Activated T-helper 9 cell treated with anti-CD3 and anti-CD28 coated beads, Interleukin-2, amount 50 U/mL, for 16 hours (primary cell): ENCODE results near the gene C20orf141.
"Not testable (repeated sequence)": the region's sequence is repeated elsewhere in the genome, so short reads cannot be mapped to it uniquely, and the experiment has no call there.

ENCODE experiments used
- DNase-seq: peaks from one replicate; pipeline ENCODE4 v3.0.0-alpha.2; 2020; ENCODE audit warnings: low read depth

C20orf141 gene

DNA sequence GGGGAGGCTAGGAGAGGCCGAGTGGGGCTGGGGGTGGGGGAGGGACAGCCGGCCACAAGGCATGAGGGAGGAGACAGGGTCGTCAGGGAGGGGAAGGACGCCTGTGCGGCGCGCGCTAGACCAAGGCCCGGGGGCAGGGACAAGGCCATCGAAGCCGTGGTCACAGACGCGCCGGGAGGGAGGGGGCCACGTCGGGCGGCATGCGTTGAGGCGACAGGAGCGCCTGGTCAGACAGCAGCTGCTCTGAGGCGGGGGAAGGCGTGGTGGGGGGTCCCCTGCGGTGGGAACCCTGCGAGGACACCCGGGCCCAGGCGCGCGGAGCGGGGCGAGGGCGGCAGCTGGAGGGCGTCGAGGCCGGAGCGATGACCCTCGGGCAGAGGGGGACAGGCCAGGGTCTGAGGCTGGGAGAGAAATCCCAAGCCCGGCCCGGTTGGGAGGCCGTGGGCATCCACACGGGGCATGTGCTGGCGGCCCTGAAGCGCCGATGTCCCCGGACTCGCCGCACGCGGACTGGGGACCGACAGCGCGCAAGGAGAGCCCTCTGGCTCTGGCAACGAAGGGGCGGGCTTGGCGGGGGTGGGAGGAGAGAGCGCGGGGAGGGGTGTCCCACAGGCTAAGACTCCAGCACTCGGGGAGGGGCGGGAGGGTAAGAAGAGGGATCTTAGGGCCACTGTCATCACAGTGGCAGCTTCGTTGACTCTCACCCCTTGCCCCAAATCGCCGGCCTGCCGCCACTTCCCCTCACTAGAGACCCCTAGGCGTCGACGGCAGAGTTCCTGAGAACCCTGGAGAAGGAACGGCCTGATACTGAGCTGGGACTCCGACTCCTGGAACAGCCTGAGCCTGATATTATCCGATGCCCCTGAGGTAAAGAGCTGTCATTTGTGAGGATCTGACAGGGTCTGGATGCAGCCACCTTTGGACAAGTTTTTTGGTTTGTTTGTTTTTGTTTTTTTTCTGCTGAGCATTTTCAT is 6.4 kb downstream of the C20orf141 start:
- no peak for DNase-seq

DNA sequence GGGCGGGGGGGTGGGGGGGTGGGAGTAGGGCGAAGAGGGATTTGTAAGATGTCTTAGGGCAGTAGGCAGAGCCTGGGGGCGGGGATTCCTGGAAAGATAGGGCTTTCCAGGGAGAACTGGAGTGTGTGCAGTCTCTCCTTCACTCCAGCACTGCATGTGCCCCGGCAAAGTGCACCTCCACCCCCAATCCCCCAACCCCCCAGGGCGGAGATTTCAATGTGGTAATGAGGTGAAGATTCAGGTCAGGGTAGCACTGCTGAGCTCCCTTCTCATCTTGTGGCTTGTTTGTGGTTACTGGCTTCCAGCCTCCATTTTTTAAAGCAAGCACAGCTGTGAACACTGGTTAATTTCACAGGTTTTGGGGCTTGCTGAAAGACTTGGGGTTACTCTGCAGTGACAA is 7.3 kb downstream of the C20orf141 start:
- no peak for DNase-seq

DNA sequence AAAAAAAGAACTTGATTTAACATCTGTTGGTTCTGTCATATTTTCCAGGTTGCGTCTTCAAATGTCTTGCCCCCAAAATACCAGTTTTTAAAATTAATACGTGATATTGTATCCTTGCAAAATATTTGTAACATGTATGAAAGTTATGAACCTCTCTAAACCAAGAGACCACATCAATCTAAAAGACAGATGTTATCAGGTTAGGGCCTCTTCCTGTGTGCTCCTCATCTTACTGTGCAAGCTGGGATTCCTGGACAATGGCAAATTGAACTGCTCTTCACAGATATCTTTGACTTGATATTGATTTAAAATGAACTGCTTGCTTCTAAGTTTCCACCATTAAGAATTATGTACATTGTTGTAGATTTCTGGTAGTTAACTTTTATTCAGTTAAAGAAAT is 11.0 kb downstream of the C20orf141 start:
- DNase-seq = no peak

DNA sequence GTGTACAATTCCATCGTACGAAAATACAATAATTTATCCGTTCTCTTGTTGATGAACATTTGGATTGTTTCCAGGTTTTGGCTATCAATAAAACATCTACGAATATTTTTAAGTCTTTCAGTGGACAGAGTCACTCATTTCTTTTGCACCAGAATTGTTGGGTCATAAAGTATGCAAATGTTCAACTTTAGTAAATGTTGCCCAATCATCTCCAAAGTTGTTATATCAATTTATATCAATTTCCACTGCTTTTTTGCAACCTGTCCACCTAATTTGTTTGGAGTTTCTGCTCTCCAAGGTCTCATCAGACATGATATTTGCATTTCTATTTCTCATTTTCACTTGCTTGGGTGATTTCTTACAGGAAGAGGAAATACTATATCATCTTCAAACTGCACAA is 11.9 kb downstream of the C20orf141 start:
- no peak for DNase-seq

DNA sequence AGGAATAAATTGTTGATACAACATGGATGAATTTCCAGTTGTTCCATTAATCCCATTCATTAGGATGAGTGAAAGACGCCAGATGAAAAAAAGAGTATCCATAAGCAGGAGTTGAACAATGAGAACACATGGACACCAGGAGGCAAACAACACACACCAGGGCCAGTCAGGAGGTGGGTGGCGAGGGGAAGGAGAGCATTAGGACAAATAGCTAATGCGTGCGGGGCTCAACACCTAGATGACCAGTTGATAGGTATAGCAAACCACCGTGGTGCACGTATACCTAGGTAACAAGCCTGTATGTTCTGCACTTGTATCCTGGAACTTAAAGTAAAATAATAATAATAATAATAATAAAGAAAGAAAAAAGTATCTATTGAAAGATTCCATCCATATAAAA is 14.6 kb downstream of the C20orf141 start:
- no peak for DNase-seq

DNA sequence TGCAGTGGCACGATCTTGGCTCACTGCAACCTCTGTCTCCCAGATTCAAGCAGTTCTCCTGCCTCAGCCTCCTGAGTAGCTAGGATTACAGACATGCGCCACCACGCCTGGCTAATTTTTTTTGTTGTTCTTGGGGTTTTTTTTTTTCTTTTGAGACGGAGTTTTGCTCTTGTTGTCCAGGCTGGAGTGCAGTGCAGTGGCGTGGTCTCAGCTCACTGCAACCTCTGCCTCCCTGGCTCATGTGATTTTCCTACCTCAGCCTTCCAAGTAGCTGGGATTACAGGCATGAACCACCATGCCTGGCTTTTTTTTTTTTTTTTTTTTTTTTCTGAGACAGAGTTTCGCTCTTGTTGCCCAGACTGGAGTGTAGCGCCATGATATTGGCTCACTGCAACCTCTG is 16.4 kb downstream of the C20orf141 start:
- DNase-seq = not testable (repeated sequence)

DNA sequence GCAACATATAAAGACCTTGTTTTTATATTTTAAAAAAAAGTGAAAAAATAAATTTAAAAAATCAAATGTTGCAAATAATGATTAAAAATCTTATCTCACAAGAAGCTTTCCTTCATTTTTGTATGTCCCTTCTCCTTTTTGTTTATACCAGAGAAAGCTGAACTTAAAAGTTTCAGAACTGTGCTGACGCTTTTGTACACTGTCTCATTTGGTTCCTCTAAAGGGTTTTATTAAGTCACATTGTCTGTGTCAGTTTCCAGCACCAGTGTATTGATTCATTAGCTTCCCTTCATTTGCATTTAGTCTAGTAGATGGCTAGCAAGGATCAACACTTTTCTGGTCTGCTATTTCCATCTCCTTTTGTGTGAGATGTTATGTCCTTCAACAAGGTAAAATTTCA is 19.0 kb downstream of the C20orf141 start:
- no peak for DNase-seq

DNA sequence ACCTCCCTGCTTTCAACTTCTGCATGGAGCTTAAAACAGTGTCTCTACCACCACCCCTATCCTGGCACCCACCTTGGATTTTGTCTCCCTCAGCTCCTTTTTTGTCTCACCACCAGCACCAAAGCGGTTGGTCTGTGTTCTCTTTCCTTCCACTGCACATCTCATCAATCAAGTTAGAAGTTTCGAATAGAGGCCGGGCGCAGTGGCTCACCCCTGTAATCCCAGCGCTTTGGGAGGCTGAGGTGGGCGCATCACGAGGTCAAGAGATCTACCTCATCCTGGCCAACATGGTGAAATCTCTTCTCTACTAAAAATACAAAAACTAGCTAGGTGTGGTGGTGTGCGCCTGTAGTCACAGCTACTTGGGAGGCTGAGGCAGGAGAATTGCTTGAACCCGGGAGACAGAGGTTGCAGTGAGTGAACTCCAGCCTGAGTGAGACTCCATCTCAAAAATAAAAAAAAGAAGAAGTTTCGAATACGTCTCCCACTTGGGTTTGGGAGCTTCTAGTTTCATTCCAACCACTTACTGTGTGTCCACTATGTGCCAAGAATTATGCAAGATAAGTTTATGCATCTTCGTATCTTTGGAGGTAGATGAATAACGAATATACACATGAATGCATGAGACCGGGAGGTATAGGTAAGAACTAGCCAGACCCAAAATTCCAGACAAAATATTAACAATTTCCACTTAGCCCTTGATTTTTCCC is 19.8 kb downstream of the C20orf141 start:
- no peak for DNase-seq

DNA sequence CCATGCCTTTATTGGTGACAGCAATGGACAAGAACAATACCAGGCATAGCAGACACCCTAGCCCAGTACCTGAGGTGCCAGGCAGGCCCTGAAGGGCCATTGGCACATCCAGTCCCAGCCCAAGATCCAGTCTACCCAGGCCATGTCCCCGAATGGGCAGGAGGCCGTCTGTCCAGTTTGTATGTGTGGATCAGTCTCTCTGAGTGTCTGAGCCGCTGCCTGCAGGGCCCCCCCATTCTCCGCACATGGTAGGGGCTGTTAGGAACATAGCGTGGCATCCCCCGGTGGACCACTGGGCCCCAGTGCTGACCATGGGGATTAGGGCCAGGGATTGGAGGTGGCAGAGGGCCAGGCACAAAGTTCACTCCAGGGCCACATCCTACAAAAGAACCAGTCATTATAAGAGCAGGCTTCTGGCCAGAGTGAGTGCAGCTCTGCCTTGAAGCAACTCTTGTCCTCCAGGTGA is 20.6 kb downstream of the C20orf141 start:
- no peak for DNase-seq

DNA sequence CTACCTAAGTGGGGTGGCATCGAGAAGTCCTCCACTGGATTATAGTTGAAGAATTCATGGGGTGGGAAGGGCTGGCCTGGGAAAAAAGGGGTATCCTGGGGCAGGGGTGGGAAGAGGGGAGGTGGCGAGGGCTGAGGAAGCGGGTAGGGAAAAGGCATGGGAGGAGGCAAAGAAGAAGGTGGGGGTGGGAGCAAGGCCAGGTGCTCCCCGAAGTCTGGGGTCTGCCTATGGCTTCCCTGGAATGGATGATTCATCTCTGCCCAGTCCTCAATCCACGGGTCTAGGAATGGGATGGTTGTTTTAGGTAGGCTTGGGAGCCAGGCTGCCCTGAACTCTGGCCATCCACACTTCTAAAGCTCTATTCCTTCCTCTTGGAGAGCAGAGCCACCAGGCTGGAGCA is 21.2 kb downstream of the C20orf141 start:
- DNase-seq = no peak

DNA sequence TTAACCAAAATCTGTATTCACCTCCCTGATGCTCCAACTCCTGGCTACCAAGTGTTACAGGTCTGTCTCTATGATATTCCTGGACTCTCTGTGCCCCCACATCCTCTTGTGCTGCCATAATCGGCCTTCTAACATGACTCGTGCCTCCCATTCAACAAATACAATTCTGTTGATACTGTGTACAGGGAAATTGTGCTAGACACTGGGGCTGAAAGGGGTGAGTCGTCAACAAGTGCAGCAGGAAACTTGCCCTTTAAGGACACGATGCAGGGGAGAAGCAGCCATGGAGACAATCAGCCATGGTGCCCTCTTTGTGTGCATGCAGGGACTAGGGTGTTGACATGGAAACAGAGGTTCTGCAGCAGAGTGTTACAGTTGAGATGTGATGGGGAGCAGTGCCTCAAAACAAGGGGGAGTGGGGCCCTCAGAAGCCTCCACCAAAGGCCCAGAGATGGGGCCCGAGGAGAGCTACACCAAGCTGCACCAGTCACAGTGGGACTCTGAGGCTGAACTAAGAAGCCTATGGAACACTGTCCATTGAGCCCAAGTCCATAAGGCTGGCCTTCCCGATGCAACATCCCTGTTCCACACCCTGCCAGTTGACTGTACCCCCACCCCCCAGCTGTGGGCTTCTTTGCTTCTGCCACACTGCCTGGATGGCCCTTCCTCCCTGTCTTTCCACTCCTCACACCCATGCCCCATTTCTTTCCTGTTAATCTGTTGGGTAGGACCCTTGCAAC is 22.6 kb downstream of the C20orf141 start:
- no peak for DNase-seq

DNA sequence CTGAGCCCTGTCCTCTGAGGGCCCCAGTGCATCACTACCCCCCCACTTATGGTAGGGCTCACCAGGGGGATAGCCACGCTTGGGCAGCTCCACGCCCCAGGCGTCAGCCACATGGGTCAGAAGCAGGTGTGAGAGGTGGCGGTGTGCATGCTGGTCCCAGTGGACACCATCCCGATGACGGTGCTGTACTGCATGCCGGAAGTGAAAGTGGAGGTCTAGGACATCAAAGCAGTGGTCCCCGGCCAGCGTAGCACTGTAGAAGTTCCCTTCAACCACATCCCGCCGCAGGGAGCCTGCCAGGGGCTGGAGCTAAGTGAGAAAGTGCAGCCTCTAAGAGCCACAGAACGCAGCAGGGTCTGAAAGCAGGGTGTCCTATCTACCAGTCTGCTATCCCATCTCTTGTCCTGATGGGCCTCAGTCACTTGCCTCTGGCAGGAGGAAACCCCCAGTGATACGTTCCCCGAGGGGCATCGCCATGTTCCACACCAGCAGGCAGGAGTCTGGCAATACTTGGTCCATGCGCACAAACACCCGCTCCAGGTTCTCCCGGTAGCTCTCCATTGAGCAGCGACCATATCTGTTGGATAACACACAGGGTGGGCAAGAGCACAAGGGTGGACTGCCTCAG is 23.5 kb downstream of the C20orf141 start:
- DNase-seq = no peak

DNA sequence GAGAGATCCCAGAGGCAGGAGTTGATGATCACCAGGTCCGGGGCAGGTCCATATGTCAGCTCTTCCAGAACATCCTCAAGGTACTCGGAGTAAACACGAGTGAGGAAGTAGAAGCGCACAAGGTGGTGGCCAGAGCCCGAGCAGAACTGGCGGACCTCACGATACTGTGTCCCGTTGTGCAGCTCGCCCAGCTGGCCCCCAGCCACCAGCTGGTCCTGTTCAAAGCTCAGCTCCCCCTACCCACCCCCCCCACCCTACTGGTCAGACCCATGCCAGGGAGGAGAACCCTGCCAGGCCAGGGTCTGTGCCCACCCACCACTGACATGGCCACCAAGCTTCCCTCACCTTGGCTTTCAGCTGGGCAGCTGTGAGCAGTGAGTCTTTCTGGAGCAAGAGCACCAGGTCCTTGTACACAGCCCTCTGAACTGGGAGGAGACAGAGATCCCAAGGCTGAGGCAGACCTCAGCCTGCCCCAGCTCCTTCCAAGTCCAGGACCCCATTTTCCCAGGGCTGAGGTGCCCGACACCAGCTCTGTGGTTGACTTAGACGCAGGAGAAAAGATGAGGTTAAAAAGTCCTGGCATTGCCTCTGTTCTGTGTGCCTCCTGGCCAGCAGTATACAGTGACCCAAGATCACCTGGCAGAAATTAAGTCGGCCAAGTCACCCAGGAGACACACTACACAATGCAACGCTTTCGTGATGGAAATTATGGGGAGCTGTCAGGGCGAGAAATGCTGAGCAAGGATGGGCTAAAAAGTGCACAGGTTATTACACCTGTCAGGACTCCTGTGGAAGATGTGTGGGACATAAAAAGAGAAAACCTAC is 24.3 kb downstream of the C20orf141 start:
- no peak for DNase-seq

DNA sequence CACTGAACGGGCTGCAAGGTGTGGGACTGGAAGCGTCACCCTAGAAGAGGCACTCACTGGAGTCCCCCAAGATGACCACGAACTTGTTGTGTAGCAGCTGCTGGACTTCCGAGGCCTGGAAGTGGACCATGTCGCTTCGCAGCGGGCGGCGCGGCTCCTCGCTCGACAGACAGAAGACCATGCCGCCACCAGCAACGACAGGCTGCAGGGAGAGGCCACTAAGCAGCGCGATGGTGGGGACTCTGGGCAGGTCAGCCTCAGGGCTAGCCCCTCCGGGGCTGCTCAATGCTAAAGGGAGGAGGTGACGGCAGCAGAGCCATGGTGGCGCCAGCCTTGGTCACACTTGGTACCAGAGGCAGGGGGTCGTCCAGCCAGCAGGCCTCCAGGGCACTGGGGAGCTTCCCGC is 24.9 kb downstream of the C20orf141 start:
- no peak for DNase-seq

DNA sequence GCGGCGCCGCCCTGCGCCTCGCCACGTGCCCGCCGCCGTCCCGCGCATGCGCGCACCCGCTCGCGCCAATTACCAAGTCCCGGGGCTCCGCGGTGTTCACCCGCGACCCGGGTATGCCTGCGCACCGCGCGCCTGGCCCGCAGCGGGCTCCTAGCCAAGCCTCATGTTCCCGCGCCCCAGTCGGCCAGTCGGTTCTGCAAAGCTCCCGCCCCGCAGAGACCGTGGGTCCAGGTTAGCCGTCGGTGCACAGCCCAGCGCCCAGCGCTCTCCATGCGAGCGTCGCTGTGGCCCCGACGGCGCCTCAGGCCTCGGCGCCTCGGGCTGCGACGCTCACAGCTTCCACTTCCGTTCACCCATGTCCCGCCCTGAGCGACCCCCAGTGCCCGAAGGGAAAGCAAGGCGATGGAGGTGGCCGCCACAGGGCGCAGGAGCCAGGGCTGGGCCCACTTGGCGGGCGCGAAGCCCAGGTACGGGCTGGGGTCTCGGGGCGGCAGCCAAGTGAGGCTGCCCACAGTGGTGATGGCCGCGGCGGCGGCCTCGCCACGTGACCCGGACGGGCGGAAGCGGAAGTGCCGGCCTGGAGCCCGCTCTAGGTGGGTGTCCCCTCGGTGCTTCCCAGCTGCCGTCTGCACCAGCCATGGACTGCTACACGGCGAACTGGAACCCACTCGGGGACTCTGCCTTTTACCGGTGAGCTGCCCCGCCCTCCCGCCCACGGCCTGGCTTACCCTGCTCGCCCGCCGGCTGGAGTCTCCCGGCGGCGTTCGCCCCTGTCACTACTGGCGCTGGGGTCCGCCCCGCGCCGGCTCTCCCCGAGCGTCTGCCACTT is 25.6 kb downstream of the C20orf141 start, which contains the start of the genes PCED1A and VPS16:
PCED1A (minus strand) TSS at position 518 of the 829 bp plus-strand sequence. CDS start 743 bp downstream, outside the sequence.
VPS16 (plus strand) TSS at position 608 of the 829 bp plus-strand sequence; CDS start at position 638, 30 bp downstream.
- DNase-seq = peak; percentile 86

DNA sequence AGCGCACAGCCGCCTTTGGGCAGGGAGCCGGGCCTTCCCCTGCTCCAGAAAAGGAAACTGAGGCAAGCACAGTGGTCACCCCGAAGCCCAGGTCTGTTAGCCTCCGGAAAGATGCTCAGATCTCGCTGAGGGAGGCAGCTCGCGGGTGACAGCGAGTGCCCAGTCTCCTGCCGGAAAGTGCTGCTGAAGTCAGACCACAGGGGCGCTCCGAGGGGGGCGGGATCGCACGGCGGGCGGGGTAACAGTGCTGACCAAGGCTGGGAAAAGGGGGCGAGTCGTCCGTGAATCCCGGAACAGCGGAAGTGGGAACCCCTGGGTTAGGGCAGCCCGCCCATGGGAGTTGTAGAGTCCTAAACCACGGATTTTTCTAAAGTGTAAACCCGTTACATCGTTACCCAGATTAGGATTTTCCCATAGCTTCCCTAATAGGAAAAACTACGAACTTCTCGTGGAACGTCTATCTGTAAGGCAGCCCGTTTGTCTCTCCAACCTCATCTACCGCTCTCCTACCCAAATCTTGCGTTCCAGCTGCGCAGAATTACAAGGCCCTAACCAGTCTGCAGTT is 26.3 kb downstream of the C20orf141 start:
- DNase-seq = peak; percentile 20

DNA sequence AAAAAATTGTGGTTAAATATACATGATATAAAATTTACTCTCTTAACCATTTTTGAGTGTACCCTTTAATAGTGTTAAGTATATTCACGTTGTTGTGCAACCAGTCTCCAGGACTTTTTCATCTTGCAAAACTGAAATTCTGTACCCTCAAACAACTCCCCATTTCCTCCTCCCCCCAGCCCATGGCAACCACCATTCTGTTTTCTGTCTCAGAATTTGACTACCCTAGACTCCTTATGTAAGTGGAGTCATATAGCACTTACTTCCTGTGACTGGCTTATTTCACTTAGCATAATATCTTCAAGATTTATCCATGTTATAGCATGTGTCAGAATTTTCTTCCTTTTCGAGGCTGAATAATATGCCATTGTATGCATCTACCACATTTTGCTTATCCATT is 30.8 kb downstream of the C20orf141 start:
- no peak for DNase-seq

DNA sequence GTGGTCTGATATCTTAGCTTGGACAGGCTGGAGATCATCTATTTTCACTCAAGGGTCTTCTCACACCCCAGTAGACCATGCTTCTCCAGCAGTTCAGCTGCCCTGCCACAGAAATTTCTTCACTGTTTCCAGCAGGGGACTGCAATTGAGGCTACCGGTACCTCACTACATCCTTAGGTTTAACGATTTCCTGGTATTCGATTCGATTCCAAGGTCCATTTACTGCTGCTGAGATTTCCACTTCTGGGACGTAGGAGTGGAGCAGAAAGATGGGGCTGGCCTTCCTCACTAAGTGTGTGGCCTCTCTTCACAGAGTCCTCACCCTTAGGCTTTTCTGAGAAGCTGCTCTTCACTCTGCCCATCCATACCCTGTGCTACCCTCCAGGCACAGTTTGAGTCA is 31.9 kb downstream of the C20orf141 start:
- no peak for DNase-seq

DNA sequence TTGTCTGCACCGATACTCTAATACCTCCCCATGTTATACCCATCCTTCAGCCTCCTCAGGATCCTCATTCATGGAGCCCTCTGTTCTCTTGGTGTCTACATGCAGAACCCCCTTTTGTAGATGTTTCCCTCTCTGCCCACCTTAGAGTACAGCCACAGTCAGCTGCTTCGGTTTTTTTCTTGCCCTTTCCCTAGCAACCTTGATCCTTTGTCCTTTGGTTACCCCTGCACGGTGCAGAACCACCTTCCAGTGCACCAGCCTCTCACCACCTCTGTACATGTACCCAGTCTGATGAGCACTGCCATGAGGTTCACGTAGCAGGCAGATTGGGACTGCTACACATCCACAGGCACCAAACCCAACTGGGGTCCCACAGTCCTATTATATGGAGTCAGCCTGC is 33.0 kb downstream of the C20orf141 start:
- no peak for DNase-seq

DNA sequence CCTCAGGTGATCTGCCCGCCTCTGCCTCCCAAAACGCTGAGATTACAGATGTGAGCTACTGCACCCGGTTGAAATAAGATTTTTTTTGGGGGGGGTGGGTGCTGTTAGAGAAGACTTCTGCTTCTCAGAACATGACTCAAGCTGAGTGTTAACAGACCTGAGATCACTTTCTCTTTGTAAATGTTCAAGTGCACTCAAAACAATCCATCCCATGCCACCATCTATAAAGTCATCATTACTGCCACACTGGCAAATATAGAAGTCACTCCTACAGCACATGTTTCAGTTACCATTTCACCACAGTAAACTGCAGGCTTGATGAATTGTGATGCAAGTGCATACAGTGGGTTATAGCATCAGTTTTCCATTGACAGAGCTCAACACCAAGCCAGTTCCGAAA is 34.7 kb downstream of the C20orf141 start:
- no peak for DNase-seq
